Measurements from ENCODE around the gene GMPPA. TPM values are rescaled to one million over a fixed set of nuclear protein-coding genes. Genes with fewer than 3 reads are reported as not detected.

GMPPA gene
- total RNA-seq, 1 donor from 2014 or later: 42.5 TPM

DNA sequence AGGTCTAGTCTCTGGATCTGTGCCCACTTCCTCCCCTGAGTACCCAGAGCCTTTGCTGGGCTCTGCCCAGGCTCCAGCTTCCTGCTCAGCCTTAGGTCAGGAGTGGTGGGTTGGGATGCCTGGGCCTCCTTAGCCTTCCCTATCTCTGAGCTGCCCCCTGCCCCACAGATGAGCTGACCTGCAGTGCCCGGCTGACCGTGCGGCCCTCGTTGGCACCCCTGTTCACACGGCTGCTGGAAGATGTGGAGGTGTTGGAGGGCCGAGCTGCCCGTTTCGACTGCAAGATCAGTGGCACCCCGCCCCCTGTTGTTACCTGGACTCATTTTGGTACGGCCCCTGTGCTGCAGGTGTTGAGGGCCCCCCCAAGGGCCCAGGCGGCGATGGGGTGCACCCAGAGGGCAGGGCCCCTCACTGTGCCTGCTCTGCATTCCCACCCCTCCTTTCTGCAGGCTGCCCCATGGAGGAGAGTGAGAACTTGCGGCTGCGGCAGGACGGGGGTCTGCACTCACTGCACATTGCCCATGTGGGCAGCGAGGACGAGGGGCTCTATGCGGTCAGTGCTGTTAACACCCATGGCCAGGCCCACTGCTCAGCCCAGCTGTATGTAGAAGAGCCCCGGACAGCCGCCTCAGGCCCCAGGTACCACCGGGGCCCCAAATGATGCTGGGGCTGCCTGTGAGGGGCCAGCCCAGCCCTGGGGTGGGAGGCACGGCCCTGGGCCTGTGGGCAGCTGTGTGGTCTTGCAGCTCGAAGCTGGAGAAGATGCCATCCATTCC lies 30.1 kb upstream of the GMPPA start:
- Mint-ChIP-seq H3K27me3 (ENCODE audit: unreplicated experiment) (no peaks in the 10 kb centered on the region), H3K4me1 (ENCODE audit: unreplicated experiment) (peaks cover 7% of the 10 kb centered on the region), H3K9me3 (ENCODE audit: unreplicated experiment) (no peaks in the 10 kb centered on the region), H3K4me3 (ENCODE audit: unreplicated experiment) (no peak overlapping the region), H3K27ac (ENCODE audit: unreplicated experiment) (no peak overlapping the region), H3K36me3 (ENCODE audit: unreplicated experiment) (no peaks in the 10 kb centered on the region)
- DNase-seq (ENCODE audit: extremely low spot score, unreplicated experiment): no peak
- TF ChIP-seq, protein P1, sequence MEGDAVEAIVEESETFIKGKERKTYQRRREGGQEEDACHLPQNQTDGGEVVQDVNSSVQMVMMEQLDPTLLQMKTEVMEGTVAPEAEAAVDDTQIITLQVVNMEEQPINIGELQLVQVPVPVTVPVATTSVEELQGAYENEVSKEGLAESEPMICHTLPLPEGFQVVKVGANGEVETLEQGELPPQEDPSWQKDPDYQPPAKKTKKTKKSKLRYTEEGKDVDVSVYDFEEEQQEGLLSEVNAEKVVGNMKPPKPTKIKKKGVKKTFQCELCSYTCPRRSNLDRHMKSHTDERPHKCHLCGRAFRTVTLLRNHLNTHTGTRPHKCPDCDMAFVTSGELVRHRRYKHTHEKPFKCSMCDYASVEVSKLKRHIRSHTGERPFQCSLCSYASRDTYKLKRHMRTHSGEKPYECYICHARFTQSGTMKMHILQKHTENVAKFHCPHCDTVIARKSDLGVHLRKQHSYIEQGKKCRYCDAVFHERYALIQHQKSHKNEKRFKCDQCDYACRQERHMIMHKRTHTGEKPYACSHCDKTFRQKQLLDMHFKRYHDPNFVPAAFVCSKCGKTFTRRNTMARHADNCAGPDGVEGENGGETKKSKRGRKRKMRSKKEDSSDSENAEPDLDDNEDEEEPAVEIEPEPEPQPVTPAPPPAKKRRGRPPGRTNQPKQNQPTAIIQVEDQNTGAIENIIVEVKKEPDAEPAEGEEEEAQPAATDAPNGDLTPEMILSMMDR (IDR thresholded peaks at IDR 0.05): no peak

DNA sequence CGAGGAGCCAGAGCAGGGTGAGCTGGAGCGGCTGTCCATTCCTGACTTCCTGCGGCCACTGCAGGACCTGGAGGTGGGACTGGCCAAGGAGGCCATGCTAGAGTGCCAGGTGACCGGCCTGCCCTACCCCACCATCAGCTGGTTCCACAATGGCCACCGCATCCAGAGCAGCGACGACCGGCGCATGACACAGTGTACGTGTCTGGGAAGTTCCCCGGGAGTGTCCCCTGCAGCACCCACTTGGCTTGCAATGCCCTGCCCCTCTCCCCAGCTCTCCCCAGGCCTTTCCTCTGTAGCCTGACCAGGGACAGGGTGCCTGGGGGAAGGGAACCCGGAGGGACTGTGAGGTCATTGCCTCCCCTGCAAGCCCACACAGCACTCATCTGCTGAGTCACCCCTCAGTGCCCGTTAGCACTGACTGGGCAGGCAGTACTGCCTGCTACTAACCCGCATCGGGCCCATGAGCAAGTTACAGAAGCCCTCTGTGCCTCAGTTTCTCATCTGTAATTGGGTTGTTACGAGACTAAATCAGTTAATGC lies 29.4 kb upstream of the GMPPA start:
- TF ChIP-seq, protein P1 (IDR thresholded peaks at IDR 0.05): no peak
- no peak for DNase-seq (ENCODE audit: extremely low spot score, unreplicated experiment)
- Mint-ChIP-seq H3K36me3 (ENCODE audit: unreplicated experiment) (no peaks in the 10 kb centered on the region), H3K27me3 (ENCODE audit: unreplicated experiment) (no peaks in the 10 kb centered on the region), H3K9me3 (ENCODE audit: unreplicated experiment) (no peaks in the 10 kb centered on the region), H3K27ac (ENCODE audit: unreplicated experiment) (no peak overlapping the region), H3K4me1 (ENCODE audit: unreplicated experiment) (peaks cover 7% of the 10 kb centered on the region), H3K4me3 (ENCODE audit: unreplicated experiment) (no peak overlapping the region)

DNA sequence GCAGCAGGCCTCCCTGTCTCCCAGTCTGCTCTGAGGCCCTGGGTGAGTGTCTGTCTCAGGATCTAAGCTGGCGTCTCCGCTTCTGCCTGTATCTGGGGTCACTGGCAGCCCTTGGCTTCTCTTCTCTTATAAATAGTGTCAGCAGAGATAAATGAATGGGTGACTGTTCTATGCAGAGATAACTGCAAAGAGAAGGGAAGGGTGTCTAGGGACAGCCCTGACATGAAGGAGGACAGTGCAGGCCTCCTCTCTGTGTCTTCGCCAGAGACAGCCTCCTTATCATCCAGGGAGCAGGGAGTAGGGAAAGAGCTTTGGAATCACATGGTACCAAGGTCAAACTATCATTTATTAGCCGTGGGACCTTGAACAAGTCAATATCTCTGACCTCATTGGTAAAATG lies 28.3 kb upstream of the GMPPA start:
- Mint-ChIP-seq H3K27ac (ENCODE audit: unreplicated experiment) (no peak overlapping the region), H3K4me1 (ENCODE audit: unreplicated experiment) (peaks cover 7% of the 10 kb centered on the region), H3K36me3 (ENCODE audit: unreplicated experiment) (no peaks in the 10 kb centered on the region), H3K9me3 (ENCODE audit: unreplicated experiment) (no peaks in the 10 kb centered on the region), H3K27me3 (ENCODE audit: unreplicated experiment) (no peaks in the 10 kb centered on the region), H3K4me3 (ENCODE audit: unreplicated experiment) (no peak overlapping the region)
- TF ChIP-seq, protein P1 (IDR thresholded peaks at IDR 0.05): no peak
- DNase-seq (ENCODE audit: extremely low spot score, unreplicated experiment): no peak

DNA sequence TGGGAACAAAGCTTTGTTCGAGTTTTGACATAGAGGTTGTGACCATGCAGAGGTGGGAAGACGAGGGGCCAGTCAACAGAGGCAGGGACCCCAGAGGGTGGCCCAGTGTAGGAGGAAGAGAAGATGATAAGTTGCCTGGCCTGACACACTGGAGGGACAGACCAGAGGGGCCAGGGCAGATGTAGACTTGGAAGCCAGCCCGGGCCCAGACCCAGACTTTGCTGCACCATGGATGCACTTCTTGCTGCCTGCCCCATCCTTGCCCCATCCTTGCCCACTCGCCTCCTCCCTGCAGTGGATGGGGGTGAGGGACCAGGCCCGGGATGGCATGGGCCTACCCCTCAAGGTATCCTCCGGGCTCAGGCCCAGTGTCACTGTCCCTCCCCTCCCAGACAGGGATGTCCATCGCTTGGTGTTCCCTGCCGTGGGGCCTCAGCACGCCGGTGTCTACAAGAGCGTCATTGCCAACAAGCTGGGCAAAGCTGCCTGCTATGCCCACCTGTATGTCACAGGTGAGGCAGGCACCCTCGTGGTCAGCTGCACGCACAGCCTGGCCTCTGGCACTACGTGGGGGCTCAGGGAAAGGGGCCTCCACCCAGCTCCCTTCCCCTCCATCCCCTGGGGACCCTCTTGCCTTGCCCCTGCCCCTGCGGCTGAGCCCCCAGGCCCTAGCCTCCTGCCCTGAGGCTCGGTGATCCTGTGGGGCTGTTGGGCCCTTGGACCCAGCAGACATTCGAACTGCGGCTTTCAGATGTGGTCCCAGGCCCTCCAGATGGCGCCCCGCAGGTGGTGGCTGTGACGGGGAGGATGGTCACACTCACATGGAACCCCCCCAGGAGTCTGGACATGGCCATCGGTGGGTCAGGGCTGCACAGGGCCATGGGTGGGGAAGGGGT lies 27.0 kb upstream of the GMPPA start:
- H3K27ac Mint-ChIP-seq (ENCODE audit: unreplicated experiment): no peak overlapping the region
- H3K27me3 Mint-ChIP-seq (ENCODE audit: unreplicated experiment): no peaks in the 10 kb centered on the region
- DNase-seq (ENCODE audit: extremely low spot score, unreplicated experiment): no peak
- no peaks in the 10 kb centered on the region for H3K36me3 Mint-ChIP-seq (ENCODE audit: unreplicated experiment)
- no peak overlapping the region for H3K4me3 Mint-ChIP-seq (ENCODE audit: unreplicated experiment)
- peaks cover 16% of the 10 kb centered on the region for H3K4me1 Mint-ChIP-seq (ENCODE audit: unreplicated experiment)
- no peaks in the 10 kb centered on the region for H3K9me3 Mint-ChIP-seq (ENCODE audit: unreplicated experiment)
- TF ChIP-seq, protein P1 (IDR thresholded peaks at IDR 0.05): no peak

All from osteocyte (in vitro differentiated cells).